GM12878 (cell line): Measurements from ENCODE around the gene CXCR6. TPM values are rescaled to one million over a fixed set of nuclear protein-coding genes. Genes with fewer than 3 reads are reported as not detected.

Source experiments
- ATF7 ChIP-seq: fragments of 450-650 bp; IDR thresholded peaks from 2 replicates; pipeline ENCODE4 v1.6.1; 2016; ENCODE audit warnings: low read depth, mild to moderate bottlenecking
- BACH1 ChIP-seq: fragments of 450-650 bp; IDR thresholded peaks from 2 replicates; pipeline ENCODE4 v1.6.1; 2017; ENCODE audit warnings: mild to moderate bottlenecking, borderline replicate concordance
- CREB1 ChIP-seq: IDR thresholded peaks from 2 replicates; pipeline ENCODE4 v1.6.1; 2012; ENCODE audit warnings: low read depth, mild to moderate bottlenecking, inconsistent platforms
- DPF2 ChIP-seq: fragments of 450-650 bp; IDR thresholded peaks from 2 replicates; pipeline ENCODE4 v1.6.1; 2017; ENCODE audit warnings: mild to moderate bottlenecking
- EZH2 ChIP-seq: IDR thresholded peaks from 2 replicates; pipeline ENCODE4 v1.6.1; 2012; ENCODE audit warnings: low read depth, mild to moderate bottlenecking, control low read depth, inconsistent platforms, low read length, borderline replicate concordance; ENCODE audit not compliant: control insufficient read depth
- FOXK2 ChIP-seq: fragments of 450-650 bp; IDR thresholded peaks from 2 replicates; pipeline ENCODE4 v1.6.1; 2017; ENCODE audit warnings: mild to moderate bottlenecking, moderate library complexity
- FOXM1 ChIP-seq: IDR thresholded peaks from 2 replicates; pipeline ENCODE4 v1.6.1; 2012; ENCODE audit warnings: low read depth, mild to moderate bottlenecking, inconsistent platforms, low read length, moderate library complexity
- JUND ChIP-seq: IDR thresholded peaks from 2 replicates; pipeline ENCODE4 v1.6.1; 2012; ENCODE audit warnings: low read depth, mild to moderate bottlenecking, low read length, improper control_type of control experiment, moderate library complexity
- MAX ChIP-seq: IDR thresholded peaks from 2 replicates; pipeline ENCODE4 v1.6.1; 2012; ENCODE audit warnings: low read depth, low read length, improper control_type of control experiment
- MEF2B ChIP-seq: fragments of 450-650 bp; IDR thresholded peaks from 2 replicates; pipeline ENCODE4 v1.6.1; 2018; ENCODE audit warnings: mild to moderate bottlenecking, moderate library complexity; ENCODE audit not compliant: partially characterized antibody, poor library complexity, severe bottlenecking
- NFYB ChIP-seq: IDR thresholded peaks from 2 replicates; pipeline ENCODE4 v1.6.1; 2011; ENCODE audit warnings: low read depth, mild to moderate bottlenecking, low read length, improper control_type of control experiment, moderate library complexity; ENCODE audit not compliant: insufficient read depth
- NR2C1 ChIP-seq: fragments of 450-650 bp; IDR thresholded peaks from 2 replicates; pipeline ENCODE4 v1.6.1; 2017; ENCODE audit warnings: antibody characterized with exemption, mild to moderate bottlenecking, moderate library complexity
- NR2C2 ChIP-seq: IDR thresholded peaks from 2 replicates; pipeline ENCODE4 v1.6.1; 2011; ENCODE audit warnings: borderline replicate concordance, low read depth; ENCODE audit not compliant: control insufficient read depth, insufficient read length
- PAX5 ChIP-seq: IDR thresholded peaks from 2 replicates; pipeline ENCODE4 v1.6.1; 2011; ENCODE audit warnings: low read depth, low read length, borderline replicate concordance
- POU2F2 ChIP-seq: IDR thresholded peaks from 3 replicates; pipeline ENCODE4 v1.6.1; 2011; ENCODE audit warnings: low read depth, mild to moderate bottlenecking, low read length, borderline replicate concordance
- RBBP5 ChIP-seq: fragments of 200-600 bp; sonication (generic); conservative IDR thresholded peaks from 2 replicates; pipeline ENCODE4 v1.6.1; 2016
- RCOR1 ChIP-seq: conservative IDR thresholded peaks from 2 replicates; pipeline ENCODE4 v1.6.1; 2012; ENCODE audit warnings: low read depth, low read length, improper control_type of control experiment
- STAT3 ChIP-seq: IDR thresholded peaks from 2 replicates; pipeline ENCODE4 v1.6.1; 2011; ENCODE audit warnings: low read depth, low read length, improper control_type of control experiment
- TARDBP ChIP-seq: IDR thresholded peaks from 2 replicates; pipeline ENCODE4 v1.6.1; 2016; ENCODE audit warnings: borderline replicate concordance
- TBL1XR1 ChIP-seq: IDR thresholded peaks from 2 replicates; pipeline ENCODE4 v1.6.1; 2012; ENCODE audit warnings: low read depth, low read length, improper control_type of control experiment
- TCF3 ChIP-seq: IDR thresholded peaks from 2 replicates; pipeline ENCODE4 v1.6.1; 2012; ENCODE audit warnings: low read depth, mild to moderate bottlenecking, low read length, borderline replicate concordance; ENCODE audit not compliant: insufficient read depth
- YBX1 ChIP-seq: fragments of 450-650 bp; IDR thresholded peaks from 2 replicates; pipeline ENCODE4 v1.6.1; 2016; ENCODE audit warnings: antibody characterized with exemption
- ZNF274 ChIP-seq: IDR thresholded peaks from one replicate; pipeline ENCODE4 v1.8.0; 2011; ENCODE audit not compliant: insufficient read length, insufficient read depth
- ZNF622 ChIP-seq: fragments of 450-650 bp; IDR thresholded peaks from 2 replicates; pipeline ENCODE4 v1.6.1; 2017; ENCODE audit warnings: mild to moderate bottlenecking, inconsistent platforms
- ZZZ3 ChIP-seq: IDR thresholded peaks from 2 replicates; pipeline ENCODE4 v1.6.1; 2011; ENCODE audit warnings: low read depth; ENCODE audit not compliant: control insufficient read depth, insufficient read length
- polyA plus RNA-seq, 11 experiments: library from polyadenylated mRNA; depleted of rRNA in 4 of 11; unstranded in 6 of 11; stranded (reverse) in 5 of 11; fragments of >200 nt; fragmentation: Nextera tagmentation in 4 of 11; fragmentation: Illumina TruSeq in 1 of 11; extraction: Ambion mirVana in 4 of 11; extraction: Trizol in 1 of 11; gene quantifications; 1 replicate in 1 of 11; 2 replicates in 10 of 11; pipeline versions ENCODE4 v1.2.1 to v1.2.3, GENCODE V29; 2011 to 2016; ENCODE audit warnings: inconsistent platforms in 2 of 11, missing spikeins in 2 of 11, low read depth in 1 of 11
- total RNA-seq, 4 experiments: library from RNA; depleted of rRNA in 3 of 4; stranded (reverse); fragments of >200 nt in 3 of 4; fragmentation: Illumina TruSeq in 1 of 4; extraction: Trizol in 1 of 4; gene quantifications; 2 replicates each; pipeline versions ENCODE4 v1.2.1 to v1.2.3, GENCODE V29; 2013 to 2021
- TF ChIP-seq, protein P1 (sequence below): IDR thresholded peaks from 2 replicates; pipeline ENCODE4 v1.6.1; 2011; ENCODE audit warnings: mild to moderate bottlenecking, low read depth, low read length, moderate library complexity; ENCODE audit not compliant: insufficient replicate concordance
- TF ChIP-seq, protein P2 (sequence below): fragments of 450-650 bp; IDR thresholded peaks from 2 replicates; pipeline ENCODE4 v1.6.1; 2018; ENCODE audit warnings: borderline replicate concordance, mild to moderate bottlenecking; ENCODE audit not compliant: partially characterized antibody
- TF ChIP-seq, protein P3 (sequence below): IDR thresholded peaks from 2 replicates; pipeline ENCODE4 v1.6.1; 2012; ENCODE audit warnings: low read length, inconsistent platforms

Gene CXCR6
- total and polyA plus RNA-seq, 10 of the 15 experiments (the other 5 are each of a cell fraction or from before 2014, with no cell fraction given) = 0.04 to 0.20 (median 0.12) TPM; not detected in 5

GRCh38 chr3:45909542-45909941 lies 33.7 kb upstream of the CXCR6 start (continued):
- no peak for TF ChIP-seq NR2C2
- no peak for TF ChIP-seq TCF3
- TF ChIP-seq MAX = no peak
- TF ChIP-seq NR2C1 = no peak
- TF ChIP-seq POU2F2 = no peak
- TF ChIP-seq TARDBP = no peak
- no peak for TF ChIP-seq ZZZ3
- TF ChIP-seq CREB1 = no peak
- TF ChIP-seq ZNF622 = no peak
- no peak for TF ChIP-seq FOXK2
- TF ChIP-seq, protein P1, sequence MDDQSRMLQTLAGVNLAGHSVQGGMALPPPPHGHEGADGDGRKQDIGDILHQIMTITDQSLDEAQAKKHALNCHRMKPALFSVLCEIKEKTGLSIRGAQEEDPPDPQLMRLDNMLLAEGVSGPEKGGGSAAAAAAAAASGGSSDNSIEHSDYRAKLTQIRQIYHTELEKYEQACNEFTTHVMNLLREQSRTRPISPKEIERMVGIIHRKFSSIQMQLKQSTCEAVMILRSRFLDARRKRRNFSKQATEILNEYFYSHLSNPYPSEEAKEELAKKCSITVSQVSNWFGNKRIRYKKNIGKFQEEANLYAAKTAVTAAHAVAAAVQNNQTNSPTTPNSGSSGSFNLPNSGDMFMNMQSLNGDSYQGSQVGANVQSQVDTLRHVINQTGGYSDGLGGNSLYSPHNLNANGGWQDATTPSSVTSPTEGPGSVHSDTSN = no peak
- peak; percentile 97 for TF ChIP-seq MEF2B
- TF ChIP-seq ATF7 = no peak
- TF ChIP-seq RBBP5 = no peak
- TF ChIP-seq RCOR1 = no peak
- TF ChIP-seq ZNF274 = no peak
- TF ChIP-seq, protein P2, sequence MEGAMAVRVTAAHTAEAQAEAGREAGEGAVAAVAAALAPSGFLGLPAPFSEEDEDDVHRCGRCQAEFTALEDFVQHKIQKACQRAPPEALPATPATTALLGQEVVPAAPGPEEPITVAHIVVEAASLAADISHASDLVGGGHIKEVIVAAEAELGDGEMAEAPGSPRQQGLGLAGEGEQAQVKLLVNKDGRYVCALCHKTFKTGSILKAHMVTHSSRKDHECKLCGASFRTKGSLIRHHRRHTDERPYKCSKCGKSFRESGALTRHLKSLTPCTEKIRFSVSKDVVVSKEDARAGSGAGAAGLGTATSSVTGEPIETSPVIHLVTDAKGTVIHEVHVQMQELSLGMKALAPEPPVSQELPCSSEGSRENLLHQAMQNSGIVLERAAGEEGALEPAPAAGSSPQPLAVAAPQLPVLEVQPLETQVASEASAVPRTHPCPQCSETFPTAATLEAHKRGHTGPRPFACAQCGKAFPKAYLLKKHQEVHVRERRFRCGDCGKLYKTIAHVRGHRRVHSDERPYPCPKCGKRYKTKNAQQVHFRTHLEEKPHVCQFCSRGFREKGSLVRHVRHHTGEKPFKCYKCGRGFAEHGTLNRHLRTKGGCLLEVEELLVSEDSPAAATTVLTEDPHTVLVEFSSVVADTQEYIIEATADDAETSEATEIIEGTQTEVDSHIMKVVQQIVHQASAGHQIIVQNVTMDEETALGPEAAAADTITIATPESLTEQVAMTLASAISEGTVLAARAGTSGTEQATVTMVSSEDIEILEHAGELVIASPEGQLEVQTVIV = no peak
- 0 out of 2 replicates have a peak, but pooled peaks have one; percentile 27 for TF ChIP-seq DPF2
- TF ChIP-seq, protein P3, sequence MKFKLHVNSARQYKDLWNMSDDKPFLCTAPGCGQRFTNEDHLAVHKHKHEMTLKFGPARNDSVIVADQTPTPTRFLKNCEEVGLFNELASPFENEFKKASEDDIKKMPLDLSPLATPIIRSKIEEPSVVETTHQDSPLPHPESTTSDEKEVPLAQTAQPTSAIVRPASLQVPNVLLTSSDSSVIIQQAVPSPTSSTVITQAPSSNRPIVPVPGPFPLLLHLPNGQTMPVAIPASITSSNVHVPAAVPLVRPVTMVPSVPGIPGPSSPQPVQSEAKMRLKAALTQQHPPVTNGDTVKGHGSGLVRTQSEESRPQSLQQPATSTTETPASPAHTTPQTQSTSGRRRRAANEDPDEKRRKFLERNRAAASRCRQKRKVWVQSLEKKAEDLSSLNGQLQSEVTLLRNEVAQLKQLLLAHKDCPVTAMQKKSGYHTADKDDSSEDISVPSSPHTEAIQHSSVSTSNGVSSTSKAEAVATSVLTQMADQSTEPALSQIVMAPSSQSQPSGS = no peak
- TF ChIP-seq NFYB = no peak
- 0 out of 2 replicates have a peak, but pooled peaks have one; percentile 34 for TF ChIP-seq PAX5
- TF ChIP-seq TBL1XR1 = no peak
- 0 out of 2 replicates have a peak, but pooled peaks have one; percentile 48 for TF ChIP-seq FOXM1
- TF ChIP-seq BACH1 = no peak
- TF ChIP-seq EZH2 = no peak
- TF ChIP-seq JUND = no peak
- no peak for TF ChIP-seq STAT3
- no peak for TF ChIP-seq YBX1
